D341Med (cell line): ENCODE measurements around the gene ALOXE3.
"Not testable (repeated sequence)": the region's sequence is repeated elsewhere in the genome, so short reads cannot be mapped to it uniquely, and the experiment has no call there.

Source experiments
- DNase-seq: peaks from one replicate; pipeline ENCODE4 v3.0.0; 2012; ENCODE audit warnings: low spot score

The ALOXE3 gene

DNA sequence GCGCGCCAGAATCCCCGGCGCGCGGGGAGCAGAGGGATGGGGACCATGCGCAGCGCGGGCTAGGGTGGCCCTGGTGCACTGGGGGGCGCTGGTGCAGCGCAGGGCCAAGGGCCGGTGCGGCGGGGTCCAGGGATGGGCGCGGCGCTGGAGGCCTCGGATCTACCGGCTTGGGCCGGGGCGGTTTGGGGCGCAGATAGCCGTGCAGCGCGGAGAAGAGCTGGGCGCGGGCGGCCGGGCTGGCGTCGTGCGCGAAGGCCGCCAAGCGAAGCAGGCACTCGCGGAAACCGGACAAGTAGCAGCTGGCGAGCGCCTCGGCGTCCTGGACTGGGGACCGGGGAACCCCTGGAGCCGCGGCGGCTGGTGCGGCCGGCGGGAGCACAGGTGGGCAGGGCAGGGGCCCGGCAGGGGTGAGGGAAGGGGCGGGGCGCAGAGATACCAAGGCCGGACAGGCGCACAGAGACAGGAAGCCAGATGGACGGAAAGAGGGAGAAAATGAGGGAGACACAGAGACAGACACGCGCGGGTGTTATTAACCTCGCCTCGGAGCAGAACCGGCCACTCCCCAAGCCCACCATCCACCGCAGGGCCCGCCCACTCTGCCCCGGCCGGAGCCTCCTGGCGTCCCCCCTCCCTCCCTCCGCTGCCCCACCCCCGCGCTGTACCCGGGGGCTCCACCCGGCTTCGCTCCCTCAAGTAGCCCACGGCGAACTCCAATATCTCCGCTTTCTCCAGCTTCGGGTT lies 3.5 kb upstream of the ALOXE3 start:
- DNase-seq, result peak; percentile 71

DNA sequence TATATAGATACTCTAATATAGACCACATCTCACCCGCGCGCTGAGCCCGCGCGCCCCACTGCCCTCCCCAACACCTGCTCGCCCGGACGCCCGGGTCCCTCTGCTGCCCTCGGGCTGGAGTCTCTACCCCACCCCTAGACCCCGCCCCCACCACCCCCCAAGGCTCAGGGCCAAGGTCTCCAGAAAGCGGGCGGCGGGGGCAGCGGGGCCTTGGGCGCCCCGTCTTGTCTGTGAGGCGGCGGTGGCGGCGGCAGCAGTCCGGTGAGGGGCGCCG lies 3.0 kb upstream of the ALOXE3 start:
- DNase-seq, result no peak

DNA sequence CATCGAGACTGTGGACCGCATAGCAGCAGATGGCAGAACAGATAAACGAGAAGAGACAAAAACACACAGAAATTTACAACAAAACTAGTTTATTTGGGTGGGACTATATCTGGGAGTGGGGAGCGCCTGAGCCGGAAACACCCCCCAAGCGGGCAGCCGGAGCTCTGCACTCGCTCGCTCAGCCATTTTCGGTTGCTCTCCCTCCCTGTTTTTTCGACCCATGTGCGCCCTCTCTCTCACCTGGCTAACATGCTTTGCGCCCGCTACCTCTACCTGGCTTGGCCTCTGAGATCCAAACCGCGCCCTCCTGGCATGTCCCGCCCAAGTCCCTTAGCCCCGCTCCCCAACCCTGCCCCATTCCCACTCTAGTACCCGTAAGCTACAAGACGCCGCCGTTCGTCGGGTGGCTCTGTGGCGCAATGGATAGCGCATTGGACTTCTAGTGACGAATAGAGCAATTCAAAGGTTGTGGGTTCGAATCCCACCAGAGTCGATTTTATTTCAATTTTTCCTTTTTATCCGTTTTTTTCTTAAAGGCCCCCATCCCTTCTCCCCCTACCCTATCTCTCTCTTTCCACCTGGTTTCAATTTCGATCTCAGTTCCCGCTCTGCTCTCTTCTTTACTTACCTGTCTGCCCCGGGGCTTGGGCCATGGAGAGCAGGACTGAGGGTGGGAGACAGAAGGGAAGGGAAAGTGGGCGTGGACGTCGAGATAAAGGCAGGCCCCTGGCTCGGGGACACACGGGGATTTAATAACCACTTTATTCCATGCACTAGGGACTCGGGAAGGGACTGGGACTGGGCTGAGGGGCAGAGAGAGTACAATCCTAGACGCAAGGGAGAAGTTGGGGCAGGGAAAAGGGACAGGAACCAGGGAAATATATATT lies 2.4 kb upstream of the ALOXE3 start:
- peak; percentile 55 for DNase-seq

DNA sequence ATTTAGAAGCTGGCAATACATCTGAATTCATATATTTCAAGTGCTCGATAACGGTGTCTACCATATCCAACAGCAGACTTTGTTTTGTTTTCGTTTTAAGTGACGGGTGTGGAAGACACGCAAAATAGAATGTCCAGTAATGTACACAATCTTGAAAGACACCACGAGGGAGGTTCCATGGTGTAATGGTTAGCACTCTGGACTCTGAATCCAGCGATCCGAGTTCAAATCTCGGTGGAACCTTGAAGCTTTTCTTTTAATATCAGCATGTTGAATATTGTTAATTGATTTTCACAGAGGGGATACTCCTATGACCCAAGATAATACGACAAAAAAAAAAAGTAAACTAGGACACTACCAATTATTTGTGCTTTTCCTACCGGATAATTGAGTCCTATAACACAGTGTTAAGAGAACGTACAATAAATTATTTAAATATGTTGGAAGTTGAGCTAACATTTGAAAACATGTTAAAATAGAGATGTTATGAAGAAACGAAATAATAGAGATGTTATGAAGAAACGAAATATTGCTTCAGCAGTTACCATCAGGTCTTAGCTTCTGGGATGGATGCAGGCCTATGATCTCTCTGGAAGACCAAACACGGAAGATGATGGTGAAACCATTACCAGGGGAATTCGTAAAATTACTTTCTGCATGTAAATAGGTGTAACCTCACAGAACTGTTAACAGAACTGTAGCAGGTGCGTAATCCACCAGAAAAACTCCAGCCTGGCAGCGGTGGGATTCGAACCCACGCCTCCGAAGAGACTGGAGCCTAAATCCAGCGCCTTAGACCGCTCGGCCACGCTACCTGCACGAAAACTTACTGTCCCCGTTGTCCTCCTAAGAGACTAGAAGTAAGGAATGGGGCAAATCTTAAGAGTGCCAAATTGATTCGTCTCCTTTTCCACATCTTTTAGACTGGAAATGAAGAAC lies 1.5 kb upstream of the ALOXE3 start:
- DNase-seq, result no peak

DNA sequence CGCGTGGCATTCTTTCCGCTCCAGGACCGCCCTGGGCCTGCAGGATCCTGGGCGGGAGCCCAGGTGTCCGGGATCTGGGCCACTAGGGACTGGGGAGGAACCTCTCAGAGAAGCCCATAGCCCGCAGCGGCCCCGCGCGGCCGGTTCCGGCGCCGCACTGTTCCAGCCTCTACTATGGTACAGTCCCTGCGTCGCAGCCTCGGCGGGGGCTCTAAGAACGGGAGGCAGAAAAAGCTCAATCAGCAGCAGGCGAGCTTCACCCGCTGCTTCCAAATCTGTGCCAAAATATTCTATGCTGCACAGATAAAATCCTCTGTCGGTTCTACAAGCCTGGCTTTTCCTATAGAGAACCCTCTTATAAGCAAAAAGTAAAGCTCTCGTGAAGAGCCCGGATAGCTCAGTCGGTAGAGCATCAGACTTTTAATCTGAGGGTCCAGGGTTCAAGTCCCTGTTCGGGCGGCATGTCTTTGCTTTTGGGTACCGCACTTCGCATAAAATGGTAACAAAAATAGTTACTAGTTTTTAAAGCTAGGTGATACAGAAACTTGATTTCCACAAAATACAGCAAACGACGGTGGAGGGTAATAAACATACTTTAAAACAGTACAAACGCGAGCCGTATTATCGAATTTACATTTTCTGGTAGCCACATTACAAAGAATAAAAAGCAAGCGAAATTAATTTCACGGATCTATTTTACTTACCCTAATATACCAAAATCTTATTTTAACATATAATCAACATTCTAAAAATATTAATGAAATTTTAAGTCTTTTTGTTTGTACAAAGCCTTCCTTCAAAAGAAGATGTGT lies 661 bp upstream of the ALOXE3 start:
- peak; percentile 83 for DNase-seq

DNA sequence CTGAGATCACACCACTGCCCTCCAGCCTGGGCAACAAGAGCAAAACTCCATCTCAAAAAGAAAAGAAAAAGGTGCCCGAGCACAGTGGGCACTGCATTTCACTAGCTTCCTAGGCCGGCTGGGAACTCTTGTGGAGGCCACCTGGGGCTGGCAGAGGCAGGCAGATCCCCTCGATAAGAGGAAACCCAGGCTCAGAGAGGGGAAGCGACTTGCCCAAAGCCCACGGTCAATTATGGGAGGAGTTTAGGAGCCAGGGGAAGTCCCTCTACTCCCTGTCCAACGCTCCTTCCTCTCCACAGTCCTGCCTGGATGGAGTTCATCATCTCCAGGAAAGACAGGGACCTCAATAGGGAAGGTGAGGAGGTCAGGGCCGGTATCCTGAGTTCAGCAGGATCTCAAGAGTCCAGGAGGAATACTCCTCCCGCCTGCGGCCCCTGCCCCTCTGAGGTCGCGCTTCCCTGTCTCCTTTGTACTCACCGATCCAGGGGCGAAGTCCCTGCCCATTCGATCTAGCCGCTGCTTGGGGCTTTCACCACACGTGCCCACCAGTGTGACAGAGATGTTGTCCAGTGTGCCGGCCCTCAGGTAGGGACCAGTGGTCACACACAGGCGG lies 841 bp downstream of the ALOXE3 start:
- DNase-seq, result no peak

DNA sequence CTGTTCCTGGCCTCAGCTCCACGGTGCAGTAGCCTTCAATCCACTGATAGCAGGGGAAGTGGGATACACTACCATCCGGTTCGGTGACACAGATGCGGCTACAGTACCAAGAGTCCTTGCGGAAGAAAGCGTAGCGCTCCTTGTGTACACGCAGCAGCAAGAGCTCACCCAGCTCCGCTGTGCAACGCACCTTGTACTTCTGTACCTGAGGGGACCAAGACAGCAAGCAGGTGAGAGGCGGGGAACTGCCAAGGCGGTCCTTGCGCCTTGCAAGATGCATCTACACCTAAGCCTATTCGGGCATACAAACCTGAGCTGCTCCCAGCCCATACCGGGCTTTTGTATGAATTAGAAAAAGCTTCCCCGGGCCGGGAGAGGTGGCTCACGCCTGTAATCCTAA lies 1.5 kb downstream of the ALOXE3 start:
- no peak for DNase-seq

DNA sequence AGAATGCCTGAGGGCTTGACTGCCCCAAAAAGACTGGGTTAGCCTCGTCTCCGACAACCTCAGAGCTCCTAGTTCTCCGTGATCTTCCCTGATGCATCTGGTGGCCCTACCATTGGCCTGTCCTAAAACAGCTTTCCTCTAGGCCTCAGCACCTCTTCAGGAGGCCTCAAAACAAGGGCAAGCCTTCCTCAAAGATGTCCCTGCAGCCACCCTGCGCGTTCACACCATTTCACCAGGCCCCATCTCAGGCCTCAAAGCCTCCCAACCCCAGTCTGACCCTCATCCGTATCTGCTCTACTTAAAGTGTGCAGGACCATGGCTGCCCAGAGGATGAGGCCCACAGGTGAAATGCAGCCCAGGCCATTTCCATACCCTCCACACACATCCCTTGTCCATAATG lies 7.4 kb downstream of the ALOXE3 start:
- DNase-seq, result no peak

DNA sequence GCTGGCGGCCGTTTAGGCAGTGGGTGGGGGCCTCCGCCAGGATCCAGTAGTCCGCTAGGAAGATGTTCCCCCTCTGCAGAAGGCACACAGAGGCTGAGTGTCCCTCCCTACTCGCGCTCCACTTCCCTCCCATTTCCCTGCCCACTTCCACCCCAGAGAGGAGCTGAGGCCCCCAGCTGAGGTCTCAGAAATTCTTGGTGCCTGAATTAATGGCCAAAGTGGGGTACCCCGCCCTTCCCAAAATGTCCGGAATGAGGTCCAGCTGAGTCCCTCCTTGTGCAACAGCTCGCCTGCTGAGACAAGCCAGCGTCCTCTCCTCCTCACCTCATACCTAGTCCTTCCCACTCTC lies 7.9 kb downstream of the ALOXE3 start:
- DNase-seq, result no peak

DNA sequence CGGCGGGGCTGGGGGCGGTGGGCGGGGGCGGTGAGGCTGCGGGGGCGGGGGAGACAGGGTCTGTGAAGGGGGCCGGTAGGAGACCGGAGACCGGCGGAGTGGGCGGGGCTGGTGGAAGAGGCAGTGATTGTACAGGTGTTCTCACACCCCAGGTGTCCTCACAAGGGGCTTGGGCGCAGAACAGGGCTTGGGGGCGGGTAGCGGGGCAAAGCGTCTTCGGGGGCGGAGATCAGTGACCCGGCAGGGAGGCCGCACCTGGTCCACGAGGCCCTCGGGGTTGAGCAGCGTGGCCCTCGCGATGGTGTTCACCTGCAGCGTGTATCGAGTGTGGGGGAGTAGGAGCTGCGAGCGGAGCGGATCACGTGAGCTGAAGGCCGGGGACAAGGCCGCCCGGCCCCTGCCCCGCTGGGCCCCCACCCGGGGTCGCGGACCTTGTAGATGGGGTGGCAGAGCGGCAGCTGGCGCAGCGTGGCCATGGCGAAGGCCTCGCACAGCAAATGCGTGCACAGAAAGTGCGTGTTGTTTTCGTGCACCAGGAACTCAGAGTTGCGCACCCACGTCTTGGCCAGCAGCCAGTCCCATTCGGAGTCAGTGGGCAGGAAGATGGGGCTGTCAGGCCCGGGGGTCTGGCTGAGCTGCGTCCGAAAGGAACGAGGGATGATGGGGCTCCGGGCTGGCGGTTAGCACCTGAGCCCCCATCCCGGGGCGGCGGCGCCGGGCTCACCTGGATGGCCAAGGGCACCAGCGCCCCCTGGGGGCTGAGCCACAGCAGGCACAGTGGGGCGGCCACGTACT lies 8.5 kb downstream of the ALOXE3 start:
- DNase-seq, result peak; percentile 80

DNA sequence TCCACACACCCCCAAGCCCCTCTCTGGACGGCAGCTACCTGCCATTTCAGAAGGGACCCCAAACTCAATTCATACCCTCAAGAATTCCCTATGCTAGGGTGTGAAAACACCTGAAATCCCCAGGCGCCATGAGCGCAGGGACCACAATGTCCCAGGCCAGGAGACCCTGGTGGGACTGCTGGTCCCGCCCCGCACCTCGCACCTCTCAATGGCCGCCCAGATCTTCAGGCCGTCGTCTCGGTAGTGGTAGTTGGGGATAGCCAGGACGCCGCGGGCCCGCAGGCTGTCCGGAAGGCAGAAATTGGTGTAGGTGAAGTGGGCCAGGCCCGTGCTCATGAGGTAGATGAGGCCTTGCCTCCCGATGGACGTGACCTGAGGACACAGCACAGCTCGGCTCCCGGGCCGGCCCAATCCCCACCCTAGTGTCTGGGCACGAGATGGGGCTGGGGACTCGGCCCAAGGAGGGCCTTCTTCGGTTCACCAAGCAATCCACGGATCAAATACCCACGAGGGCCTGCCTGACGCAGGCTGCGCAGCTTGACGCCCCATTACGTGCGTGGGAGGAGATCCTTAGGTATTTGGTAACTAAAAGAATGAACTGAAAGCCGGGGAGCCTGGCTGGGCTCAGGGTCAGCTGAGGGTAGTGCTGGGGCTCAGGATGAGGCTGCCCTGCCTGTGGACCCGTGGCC lies 9.2 kb downstream of the ALOXE3 start:
- no peak for DNase-seq

DNA sequence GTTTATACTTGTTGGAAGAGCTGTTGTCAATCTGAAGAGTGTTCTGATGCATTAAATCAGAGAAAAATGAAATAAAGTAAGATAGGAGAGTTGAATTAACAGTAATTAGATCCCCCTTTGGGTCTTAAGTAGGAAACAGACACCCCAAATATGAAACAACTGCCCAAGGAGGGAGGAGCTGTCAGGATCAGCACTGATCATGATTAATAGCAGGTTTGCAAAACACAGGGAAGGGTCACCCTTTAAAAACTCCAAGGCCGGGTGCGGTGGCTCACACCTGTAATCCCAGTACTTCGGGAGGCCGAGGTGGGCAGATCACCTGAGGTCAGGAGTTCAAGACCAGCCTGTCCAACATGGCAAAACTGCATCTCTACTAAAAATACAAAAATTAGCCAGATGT lies 11.3 kb downstream of the ALOXE3 start:
- DNase-seq, result not testable (repeated sequence)

DNA sequence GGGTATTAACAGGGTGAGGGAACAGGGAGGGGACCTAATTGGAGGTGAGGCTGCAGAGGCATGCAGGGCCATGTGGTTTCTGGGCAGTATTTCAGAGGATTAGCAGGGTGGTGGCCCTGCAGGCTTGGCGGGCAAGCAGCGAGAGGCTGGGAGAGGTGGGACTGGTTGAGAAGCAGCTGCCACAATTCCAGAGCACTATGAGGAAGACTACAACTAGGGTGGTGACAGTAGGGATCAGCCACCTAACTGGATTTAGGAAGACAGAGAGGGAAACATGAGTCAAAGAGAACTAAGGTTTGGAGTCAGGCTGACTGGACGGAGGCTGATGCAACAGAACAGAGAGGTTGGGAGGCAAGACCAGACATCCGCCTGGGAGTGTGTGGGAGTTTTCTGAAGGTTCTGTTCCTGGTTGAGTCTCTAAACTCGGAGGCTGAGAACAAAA lies 12.3 kb downstream of the ALOXE3 start:
- no peak for DNase-seq

DNA sequence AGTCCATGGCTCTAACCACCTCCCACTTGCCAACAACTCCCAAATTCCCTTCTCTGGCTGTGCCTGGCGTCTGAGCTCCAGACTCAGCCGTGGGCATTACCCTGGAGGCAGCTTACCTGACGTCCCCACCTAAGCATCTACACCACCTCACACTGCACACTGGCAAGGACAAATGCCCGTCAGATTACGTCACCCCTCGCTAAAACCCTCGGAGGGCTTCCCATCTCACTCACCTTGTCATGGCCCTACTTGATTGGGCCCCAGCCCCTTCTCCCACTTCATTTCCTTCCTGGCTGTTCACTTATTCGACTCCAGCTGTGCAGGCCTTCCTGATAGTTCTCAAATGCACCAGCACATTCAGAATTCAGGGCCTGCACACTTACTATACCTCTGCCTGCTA lies 13.4 kb downstream of the ALOXE3 start:
- DNase-seq, result no peak

DNA sequence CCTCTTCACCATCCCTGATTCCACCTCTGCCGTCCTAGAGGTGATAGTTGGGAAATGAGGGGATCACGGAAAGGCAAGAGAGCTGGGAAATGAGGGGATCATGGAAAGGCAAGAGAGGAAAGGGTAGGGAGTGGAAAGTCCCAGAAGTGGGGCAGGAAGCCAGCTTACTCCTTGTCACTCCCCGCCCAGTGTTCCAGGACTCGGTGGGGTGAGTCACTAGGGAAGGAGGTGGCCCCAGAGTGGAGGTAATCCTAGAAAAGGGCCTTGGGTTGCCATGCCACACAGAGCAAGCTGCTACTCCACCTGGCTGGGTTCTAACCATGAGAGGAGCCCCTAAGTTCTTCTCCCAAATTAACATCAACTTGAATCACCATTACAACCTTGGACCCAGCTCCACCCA lies 14.8 kb downstream of the ALOXE3 start:
- DNase-seq, result no peak

DNA sequence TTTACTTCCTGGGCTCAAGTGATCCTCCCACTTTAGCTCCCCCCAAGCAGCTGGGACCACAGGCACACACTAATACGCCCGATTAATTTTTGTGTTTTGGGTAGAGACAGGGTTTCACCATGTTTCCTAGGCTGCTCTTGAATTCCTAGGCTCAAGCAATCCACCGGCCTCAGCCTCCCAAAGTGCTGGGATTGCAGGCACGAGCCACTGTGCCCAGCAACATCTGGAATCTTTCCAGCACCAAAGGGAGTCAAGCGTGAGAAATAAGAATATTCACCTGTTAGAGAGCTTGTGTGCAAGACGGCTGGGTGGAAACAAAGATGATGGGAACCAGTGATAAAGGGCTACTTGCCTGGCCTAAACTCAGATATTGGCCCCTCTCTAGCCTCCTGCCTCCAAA lies 16.6 kb downstream of the ALOXE3 start:
- no peak for DNase-seq

DNA sequence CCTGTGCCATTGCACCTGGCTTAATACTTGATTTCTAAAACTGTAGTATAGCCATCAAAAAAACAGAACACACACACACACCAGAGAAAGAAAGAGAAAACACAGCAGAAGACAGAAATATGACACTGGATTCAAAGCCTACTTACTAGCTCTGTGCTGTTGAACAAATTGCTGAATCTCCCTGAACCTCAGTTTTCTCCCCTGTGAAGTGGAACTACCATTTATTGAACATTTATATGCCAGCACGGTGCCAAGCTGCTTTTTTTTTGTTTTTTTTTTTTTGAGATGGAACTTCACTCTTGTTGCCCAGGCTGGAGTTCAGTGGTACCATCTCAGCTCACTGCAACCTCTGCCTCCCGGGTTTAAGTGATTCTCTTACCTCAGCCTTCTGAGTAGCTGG lies 17.6 kb downstream of the ALOXE3 start:
- DNase-seq, result no peak

DNA sequence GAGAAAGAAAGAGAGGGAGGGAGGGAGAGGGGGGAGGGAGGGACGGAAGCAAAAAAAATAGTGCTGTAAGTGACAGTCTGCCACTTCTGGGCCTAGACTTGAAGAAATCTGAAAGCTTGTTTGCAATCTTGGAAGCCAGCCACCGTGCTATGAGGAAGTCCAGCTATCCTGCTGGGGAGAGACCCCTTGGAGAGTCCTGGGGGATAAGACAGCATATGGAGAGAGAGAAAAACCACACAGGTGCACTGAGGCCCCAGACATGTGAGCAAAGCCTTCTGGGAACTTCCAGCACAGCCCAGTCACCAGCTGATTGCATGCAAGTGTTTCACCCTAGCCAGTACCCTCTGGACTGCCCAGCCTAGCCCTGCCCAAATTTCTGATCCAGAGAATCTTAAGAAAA lies 18.2 kb downstream of the ALOXE3 start:
- DNase-seq, result no peak

DNA sequence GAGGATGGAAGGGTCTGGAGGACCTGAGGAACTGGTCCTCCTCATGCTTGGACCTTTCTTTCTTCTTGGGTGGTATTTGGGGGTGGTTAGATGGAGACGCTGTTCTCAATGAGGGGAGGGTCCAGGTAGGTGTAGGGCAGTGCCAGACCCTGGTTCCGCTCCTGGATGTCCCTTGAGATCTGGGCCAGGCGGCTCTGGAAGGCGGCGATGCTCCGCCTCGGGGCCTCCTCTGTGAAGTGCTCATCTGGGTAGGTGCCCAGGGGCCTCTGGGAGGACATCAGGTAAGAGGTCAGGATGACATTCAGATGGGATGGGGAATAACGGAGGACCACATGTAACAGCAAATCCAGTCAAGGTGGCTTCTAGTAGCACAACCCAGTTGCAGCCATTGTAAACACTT lies 21.8 kb downstream of the ALOXE3 start:
- no peak for DNase-seq

DNA sequence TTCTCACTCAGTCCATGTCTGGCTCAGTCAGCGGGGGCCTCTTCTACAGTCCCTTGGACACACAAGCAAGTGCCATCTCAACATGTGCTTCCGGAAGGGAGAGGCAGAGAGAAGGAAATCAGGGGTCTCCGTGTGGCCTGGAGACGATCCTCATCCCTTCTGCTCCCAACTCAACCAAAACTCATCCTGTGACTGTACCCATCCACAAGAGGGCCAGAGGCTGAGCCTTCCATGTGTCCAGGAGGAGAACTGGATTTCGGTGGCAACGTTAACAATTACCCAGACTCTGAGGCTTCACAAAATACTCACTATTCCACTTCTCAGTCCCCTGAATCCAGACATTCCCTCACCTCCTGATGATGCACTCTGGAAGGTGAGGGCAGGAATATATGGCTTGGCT lies 23.0 kb downstream of the ALOXE3 start:
- DNase-seq, result no peak
